Tibial nerve (tissue), 4 donors: ENCODE measurements around the gene ST6GALNAC5.

Experiments
- CTCF ChIP-seq, 5 experiments: fragments of 200-600 bp in 3 of 5; fragments of 450-650 bp in 2 of 5; sonication (generic) in 3 of 5; IDR thresholded peaks; one replicate each; pipeline ENCODE4 v1.5.1; 2016 to 2019; ENCODE audit warnings: antibody characterized with exemption in 5 of 5, mild to moderate bottlenecking in 3 of 5, moderate library complexity in 2 of 5
- EP300 ChIP-seq, 2 donors: sonication (generic); formaldehyde crosslinking; IDR thresholded peaks; one replicate each; pipeline ENCODE4 v1.6.1; 2017; ENCODE audit warnings: antibody characterized with exemption in 2 of 2, mild to moderate bottlenecking in 1 of 2
- POLR2A ChIP-seq, 2 donors: fragments of 450-650 bp; IDR thresholded peaks; one replicate each; pipeline ENCODE4 v1.6.1; 2017; ENCODE audit warnings: antibody characterized with exemption in 2 of 2, mild to moderate bottlenecking in 2 of 2, moderate library complexity in 2 of 2

GRCh38 chr1:76993036-76993435 is 125.8 kb downstream of the ST6GALNAC5 start:
- no peak for TF ChIP-seq POLR2A (IDR thresholded peaks at IDR 0.05)
- no peak for TF ChIP-seq CTCF (IDR thresholded peaks at IDR 0.05)
- no peak for TF ChIP-seq EP300 (IDR thresholded peaks at IDR 0.05)
